Effector memory CD4-positive, alpha-beta T cell (primary cell): Measurements from ENCODE around the gene POLH.
"Not testable (repeated sequence)": the region's sequence is repeated elsewhere in the genome, so short reads cannot be mapped to it uniquely, and the experiment has no call there.

Experiments
- DNase-seq, 3 donors: peaks; one replicate each; pipeline ENCODE4 v3.0.0-alpha.2; 2020
- H3K27ac ChIP-seq: 2 replicates; pipeline ENCODE4 v1.7.0; 2013; ENCODE audit warnings: mild to moderate bottlenecking, low read length, moderate library complexity; ENCODE audit not compliant: insufficient read depth, poor library complexity, severe bottlenecking
- H3K27me3 ChIP-seq: replicated peaks from 2 replicates; pipeline ENCODE4 v1.7.0; 2013; ENCODE audit warnings: mild to moderate bottlenecking, low read length; ENCODE audit not compliant: insufficient read depth, control insufficient read depth, poor library complexity, severe bottlenecking
- H3K36me3 ChIP-seq: 2 replicates; pipeline ENCODE4 v1.7.0; 2013; ENCODE audit warnings: mild to moderate bottlenecking, low read length, moderate library complexity; ENCODE audit not compliant: control insufficient read depth, insufficient read depth
- H3K4me1 ChIP-seq: 2 replicates; pipeline ENCODE4 v1.7.0; 2013; ENCODE audit warnings: low read length, mild to moderate bottlenecking; ENCODE audit not compliant: control insufficient read depth, insufficient read depth, poor library complexity, severe bottlenecking
- H3K4me3 ChIP-seq: 2 replicates; pipeline ENCODE4 v1.7.0; 2013; ENCODE audit warnings: low read length, low read depth, mild to moderate bottlenecking; ENCODE audit not compliant: insufficient read depth, poor library complexity, severe bottlenecking
- H3K9me3 ChIP-seq: 2 replicates; pipeline ENCODE4 v1.7.0; 2013; ENCODE audit warnings: mild to moderate bottlenecking, low read length, moderate library complexity; ENCODE audit not compliant: control insufficient read depth

POLH gene

DNA sequence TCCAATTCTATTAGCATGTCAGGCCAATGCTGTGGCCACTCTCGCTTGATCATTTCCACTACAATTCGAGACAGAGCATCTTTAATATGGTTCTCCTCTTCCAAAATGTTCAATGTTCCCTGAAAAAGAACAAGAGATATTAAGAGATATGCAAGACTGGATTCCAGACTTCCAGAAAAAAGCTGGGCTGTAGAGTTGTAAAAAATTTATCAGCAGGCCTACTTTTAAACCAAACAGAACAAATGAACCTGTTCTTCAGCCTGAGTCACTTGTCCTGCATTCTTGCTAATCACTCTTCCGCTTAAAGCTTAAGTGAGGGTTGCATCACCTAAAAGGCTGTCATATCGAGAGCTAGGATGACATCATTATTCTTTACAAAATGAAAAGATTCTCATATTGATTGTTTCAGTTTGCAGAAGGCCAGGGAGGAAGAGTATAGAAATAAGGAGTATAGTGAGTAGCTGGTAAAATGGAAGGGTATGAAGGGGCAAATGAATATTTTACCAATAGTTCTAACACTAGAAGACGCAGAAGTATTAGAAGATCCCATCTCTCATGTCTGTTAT is 5.0 kb upstream of the POLH start:
- H3K36me3 ChIP-seq: peaks cover 24% of the 10 kb centered on the region
- no peak overlapping the region for H3K27ac ChIP-seq
- H3K9me3 ChIP-seq: no peaks in the 10 kb centered on the region
- no peaks in the 10 kb centered on the region for H3K27me3 ChIP-seq
- no peaks in the 10 kb centered on the region for H3K4me1 ChIP-seq
- no peak for DNase-seq
- no peak overlapping the region for H3K4me3 ChIP-seq

DNA sequence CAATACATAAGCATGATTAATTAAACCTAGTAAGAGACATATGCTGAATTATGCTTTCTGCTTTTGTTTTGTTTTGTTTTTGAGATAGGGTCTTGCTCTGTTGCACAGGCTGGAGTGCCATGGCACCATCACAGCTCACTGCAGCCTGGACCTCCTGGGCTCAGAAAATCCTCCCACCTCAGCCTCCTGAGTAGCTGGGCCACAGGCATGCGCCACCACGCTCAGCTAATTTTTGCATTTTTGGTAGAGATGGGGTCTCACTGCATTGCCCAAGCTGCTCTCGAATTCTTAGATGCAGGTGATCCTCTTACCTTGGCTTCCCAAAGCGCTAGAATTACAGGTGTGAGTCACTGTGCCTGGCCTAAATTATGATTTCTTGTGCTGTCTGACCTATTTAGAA is 4.0 kb upstream of the POLH start:
- H3K4me3 ChIP-seq: no peak overlapping the region
- peaks cover 4% of the 10 kb centered on the region for H3K4me1 ChIP-seq
- no peak for DNase-seq
- H3K36me3 ChIP-seq: peaks cover 17% of the 10 kb centered on the region
- H3K27me3 ChIP-seq: no peaks in the 10 kb centered on the region
- no peaks in the 10 kb centered on the region for H3K9me3 ChIP-seq
- H3K27ac ChIP-seq: no peak overlapping the region

GRCh38 chr6:43575105-43575771 is 747 bp upstream of the POLH start:
- Histone ChIP-seq H3K27ac (peak overlapping the region; percentile 78), H3K27me3 (no peaks in the 10 kb centered on the region), H3K9me3 (no peaks in the 10 kb centered on the region), H3K4me3 (peak overlapping the region; percentile 91), H3K36me3 (peaks cover 9% of the 10 kb centered on the region), H3K4me1 (peaks cover 12% of the 10 kb centered on the region)
- no peak for DNase-seq

GRCh38 chr6:43578748-43579147 is 2.8 kb downstream of the POLH start:
- Histone ChIP-seq H3K27ac (no peak overlapping the region), H3K27me3 (no peaks in the 10 kb centered on the region), H3K4me1 (peaks cover 12% of the 10 kb centered on the region), H3K36me3 (peaks cover 4% of the 10 kb centered on the region), H3K9me3 (no peaks in the 10 kb centered on the region), H3K4me3 (no peak overlapping the region)
- no peak for DNase-seq

GRCh38 chr6:43579171-43579570 is 3.2 kb downstream of the POLH start:
- Histone ChIP-seq H3K27ac (no peak overlapping the region), H3K27me3 (no peaks in the 10 kb centered on the region), H3K4me3 (no peak overlapping the region), H3K36me3 (peaks cover 4% of the 10 kb centered on the region), H3K9me3 (no peaks in the 10 kb centered on the region), H3K4me1 (peaks cover 16% of the 10 kb centered on the region)
- no peak for DNase-seq

GRCh38 chr6:43582911-43583310 is 6.9 kb downstream of the POLH start:
- Histone ChIP-seq H3K27ac (no peak overlapping the region), H3K4me1 (peaks cover 20% of the 10 kb centered on the region), H3K27me3 (no peaks in the 10 kb centered on the region), H3K36me3 (peaks cover 14% of the 10 kb centered on the region), H3K9me3 (no peaks in the 10 kb centered on the region), H3K4me3 (no peak overlapping the region)
- DNase-seq: no peak

- H3K9me3 ChIP-seq: no peaks in the 10 kb centered on the region
- H3K4me1 ChIP-seq: peaks cover 17% of the 10 kb centered on the region
- no peaks in the 10 kb centered on the region for H3K27me3 ChIP-seq
- peaks cover 21% of the 10 kb centered on the region for H3K36me3 ChIP-seq
- peak overlapping the region; percentile 57 for H3K27ac ChIP-seq
- H3K4me3 ChIP-seq: no peak overlapping the region
- DNase-seq: no peak
Observed at GRCh38 chr6:43584892-43585570, 9.0 kb downstream of the POLH start.

DNA sequence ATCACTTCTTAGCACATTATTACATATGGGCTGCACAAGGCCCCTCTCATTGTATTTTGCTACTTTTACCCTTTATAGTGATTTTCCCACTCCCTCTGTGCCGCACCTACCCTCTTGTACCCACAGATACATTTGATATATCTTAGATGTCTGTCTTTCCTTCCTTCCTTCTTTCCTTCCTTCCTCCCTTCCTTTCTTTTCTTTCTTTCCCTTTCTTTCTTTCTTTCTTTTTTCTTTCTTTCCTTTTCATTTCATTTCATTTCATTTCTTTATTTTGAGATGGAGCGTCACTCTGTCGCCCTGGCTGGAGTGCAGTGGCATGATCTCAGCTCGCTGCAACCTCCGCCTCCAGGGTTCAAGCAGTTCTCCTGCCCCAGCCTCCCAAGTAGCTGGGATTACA is 12.2 kb downstream of the POLH start:
- H3K4me1 ChIP-seq: peaks cover 17% of the 10 kb centered on the region
- peaks cover 27% of the 10 kb centered on the region for H3K36me3 ChIP-seq
- H3K27ac ChIP-seq: no peak overlapping the region
- H3K27me3 ChIP-seq: no peaks in the 10 kb centered on the region
- H3K9me3 ChIP-seq: no peaks in the 10 kb centered on the region
- no peak for DNase-seq
- no peak overlapping the region for H3K4me3 ChIP-seq

DNA sequence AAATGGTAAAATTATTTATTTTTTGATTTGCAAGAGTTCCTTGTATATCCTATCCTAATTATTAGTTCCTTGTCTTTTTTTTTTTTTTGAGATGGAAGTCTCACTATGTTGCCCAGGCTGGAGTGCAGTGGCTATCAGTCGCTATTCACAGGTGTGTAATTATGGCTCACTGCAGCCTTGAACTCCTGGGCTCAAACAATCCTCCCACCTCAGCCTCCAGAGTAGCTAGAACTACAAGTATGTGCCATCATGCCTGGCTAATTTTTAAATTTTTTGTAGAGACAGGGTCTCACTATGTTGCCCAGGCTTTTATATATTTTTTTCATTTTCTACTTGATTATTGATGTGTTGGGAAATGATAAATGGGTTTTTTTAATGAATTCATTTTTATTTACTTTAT is 13.6 kb downstream of the POLH start:
- not testable (repeated sequence) for H3K27ac ChIP-seq, H3K4me3 ChIP-seq, H3K9me3 ChIP-seq, H3K27me3 ChIP-seq, DNase-seq, H3K4me1 ChIP-seq
- H3K36me3 ChIP-seq: peaks cover 23% of the 10 kb centered on the region

- no peaks in the 10 kb centered on the region for H3K27me3 ChIP-seq
- H3K36me3 ChIP-seq: peaks cover 16% of the 10 kb centered on the region
- H3K4me1 ChIP-seq: no peaks in the 10 kb centered on the region
- no peak overlapping the region for H3K4me3 ChIP-seq
- DNase-seq: no peak
- no peak overlapping the region for H3K27ac ChIP-seq
- no peaks in the 10 kb centered on the region for H3K9me3 ChIP-seq
Observed at GRCh38 chr6:43593938-43594337, 18.0 kb downstream of the POLH start.
